Activated T-cell treated with anti-CD3 and anti-CD28 coated beads for 48 hours (primary cell): ENCODE results near the gene EEF2KMT.
A peak's percentile ranks its signal among the peaks of the same experiment; 100 is the strongest.
"Not testable (repeated sequence)": the region's sequence is repeated elsewhere in the genome, so short reads cannot be mapped to it uniquely, and the experiment has no call there.

Source experiments
- DNase-seq: peaks from one replicate; pipeline ENCODE4 v3.0.0-alpha.2; 2020; ENCODE audit warnings: low read depth

The EEF2KMT gene

GRCh38 chr16:5070431-5071186 lies 27.0 kb downstream of the EEF2KMT start:
- DNase-seq: no peak

DNA sequence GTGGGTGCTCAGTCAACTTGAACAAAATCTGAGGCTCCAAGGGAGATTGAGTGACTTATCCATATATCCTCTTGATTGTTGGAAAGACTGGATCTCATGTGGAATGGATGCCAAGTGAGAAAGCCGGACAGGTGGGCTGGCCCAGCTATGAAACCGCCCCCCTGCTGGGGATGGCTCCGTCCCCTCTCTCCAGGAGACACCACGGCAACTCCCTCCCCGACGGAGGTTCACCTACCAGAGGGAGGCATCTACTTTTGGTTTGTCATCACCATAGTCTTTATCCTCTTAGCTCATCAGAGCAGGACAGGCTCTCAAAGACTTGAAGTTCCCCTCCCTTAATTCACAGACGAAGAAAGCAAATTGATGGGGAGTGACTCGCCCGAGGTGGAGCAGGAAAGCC lies 27.7 kb downstream of the EEF2KMT start:
- DNase-seq: no peak

DNA sequence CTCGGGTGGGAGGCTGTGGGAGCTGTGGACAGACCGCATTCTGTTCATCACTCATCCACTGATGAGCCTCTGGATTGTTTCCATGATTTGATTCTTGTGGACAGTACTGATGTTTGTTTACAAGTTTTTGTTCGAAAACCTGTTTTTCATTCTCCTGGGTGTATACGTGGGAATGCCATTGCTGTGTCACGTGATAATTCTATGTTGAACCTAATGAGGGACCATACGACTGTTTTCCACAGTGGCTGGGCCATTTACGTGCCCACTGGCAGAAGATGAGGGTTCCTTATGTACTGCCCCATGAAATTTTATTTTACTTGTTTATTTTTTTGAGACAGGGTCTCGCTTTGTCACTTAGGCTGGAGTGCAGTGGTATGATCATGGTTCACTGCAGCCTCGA lies 28.5 kb downstream of the EEF2KMT start:
- DNase-seq: no peak

GRCh38 chr16:5066511-5066910 lies 31.1 kb downstream of the EEF2KMT start:
- DNase-seq: no peak

DNA sequence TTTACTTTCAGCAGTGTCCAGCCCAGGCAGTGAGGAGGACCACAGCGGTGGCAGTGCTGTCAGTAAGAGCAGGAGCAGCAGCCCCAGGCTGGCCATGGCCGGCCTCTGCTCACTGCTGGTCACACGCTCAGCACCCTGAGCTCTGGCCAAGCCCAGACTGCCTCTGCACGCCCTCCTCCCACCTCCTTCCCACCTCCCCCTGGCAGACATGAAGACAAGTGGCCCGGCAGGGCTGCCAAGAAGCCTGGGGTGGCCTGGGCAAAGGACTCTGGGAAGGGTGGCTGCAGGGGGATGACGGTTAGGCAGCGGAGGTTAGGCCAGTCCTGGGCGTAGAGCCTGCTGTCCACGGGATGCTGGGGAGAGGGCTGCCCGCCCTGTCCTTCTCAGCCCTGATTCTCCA lies 31.8 kb downstream of the EEF2KMT start, which contains the start of gene C16orf89:
Gene C16orf89, minus strand, starts transcription at position 144 of the 400 bp plus-strand sequence. Its CDS starts 48 bp downstream, at position 96.
- no peak for DNase-seq

- DNase-seq: no peak
Observed at GRCh38 chr16:5065326-5065725, 32.3 kb downstream of the EEF2KMT start.

DNA sequence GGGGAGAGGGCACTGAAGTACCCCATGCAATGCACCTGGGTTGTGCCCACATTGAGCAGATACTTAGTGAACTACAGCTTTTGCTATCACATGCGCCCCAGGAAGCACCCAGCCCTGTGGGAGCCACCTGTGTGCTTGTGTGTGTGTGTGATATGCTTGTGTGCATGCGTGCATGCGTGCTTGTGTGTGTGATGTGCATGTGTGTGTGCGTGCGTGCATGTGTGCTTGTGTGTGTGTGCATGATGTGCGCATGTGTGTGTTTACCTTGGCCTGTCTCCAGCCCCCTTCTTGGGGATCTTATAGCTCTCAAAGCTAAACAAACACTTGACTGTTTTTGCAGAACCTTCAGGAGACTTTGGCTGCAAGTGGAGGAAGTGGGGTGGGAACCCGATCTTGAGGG lies 32.7 kb downstream of the EEF2KMT start:
- DNase-seq: no peak

GRCh38 chr16:5062790-5063765 lies 34.5 kb downstream of the EEF2KMT start:
- DNase-seq: no peak

DNA sequence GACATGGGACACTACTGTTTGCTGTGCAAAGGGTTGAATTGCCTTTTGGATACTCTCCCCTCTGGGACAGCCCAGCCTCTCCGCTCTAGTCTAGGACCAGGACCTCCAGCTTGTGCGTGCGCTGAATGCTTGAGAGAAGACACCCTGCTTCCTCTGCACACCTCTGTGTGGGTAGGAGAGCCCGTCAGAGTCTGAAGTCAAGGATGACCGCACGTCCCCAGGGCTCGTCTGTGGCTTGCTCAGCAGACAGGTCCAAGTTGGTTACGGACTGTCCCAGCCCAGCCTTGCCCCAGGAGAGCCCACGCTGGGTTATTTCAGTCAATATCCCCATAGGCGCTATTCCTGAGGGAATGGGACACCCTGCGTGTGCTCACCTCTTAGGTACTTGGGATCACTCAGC lies 35.5 kb downstream of the EEF2KMT start:
- no peak for DNase-seq

DNA sequence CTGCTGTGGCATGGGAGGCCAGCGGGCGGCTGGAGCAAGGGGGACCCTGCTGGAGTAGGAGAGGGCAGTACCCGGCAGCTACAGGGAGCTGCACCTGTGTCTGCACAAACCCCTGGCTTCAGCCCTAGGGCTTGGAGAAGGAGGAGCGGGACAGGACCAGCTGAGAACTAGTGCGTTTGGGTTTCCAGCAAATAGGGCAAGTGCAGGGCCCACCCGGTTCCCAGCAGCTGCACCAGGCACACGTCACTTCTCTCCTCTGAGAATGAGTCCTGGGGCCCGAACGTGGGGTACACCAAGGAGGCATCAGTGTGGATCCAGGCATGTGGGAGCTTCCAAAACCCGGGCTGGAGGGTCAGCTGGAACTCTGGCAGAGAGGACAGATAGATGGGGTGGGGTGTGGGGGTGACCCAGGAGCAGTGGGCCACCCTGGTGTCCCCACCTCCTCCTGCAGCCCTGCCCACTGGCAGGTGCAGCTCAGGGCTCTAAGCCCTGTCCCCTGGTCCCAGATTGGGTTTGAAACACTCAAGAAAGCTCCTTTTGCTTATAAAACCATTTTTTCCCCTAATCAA lies 37.4 kb downstream of the EEF2KMT start:
- no peak for DNase-seq

- no peak for DNase-seq
Observed at GRCh38 chr16:5059386-5060072, 38.1 kb downstream of the EEF2KMT start.

DNA sequence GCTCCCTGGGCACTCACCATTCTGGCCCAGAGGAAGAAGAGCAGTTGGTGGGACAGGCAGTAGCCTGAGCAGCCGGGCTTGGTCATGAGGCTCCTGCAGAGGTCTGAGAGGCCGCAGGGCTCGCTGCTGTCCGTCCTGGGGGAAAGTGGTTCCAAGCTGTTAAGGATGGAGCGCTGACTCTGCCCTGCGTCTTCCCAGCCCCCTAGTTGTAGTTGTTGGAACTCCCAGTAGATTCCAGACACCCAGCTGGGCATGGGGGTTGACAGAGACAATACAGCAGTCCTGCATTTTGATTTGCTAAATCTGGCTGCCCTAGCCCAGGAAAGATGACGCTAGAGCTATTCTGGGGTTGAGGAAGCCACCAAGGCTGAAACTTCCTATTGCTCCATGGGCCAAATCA lies 39.1 kb downstream of the EEF2KMT start:
- DNase-seq: no peak

GRCh38 chr16:5056352-5056751 lies 41.2 kb downstream of the EEF2KMT start:
- DNase-seq: peak; percentile 51

- DNase-seq: no peak
Observed at GRCh38 chr16:5054876-5055865, 42.4 kb downstream of the EEF2KMT start.

DNA sequence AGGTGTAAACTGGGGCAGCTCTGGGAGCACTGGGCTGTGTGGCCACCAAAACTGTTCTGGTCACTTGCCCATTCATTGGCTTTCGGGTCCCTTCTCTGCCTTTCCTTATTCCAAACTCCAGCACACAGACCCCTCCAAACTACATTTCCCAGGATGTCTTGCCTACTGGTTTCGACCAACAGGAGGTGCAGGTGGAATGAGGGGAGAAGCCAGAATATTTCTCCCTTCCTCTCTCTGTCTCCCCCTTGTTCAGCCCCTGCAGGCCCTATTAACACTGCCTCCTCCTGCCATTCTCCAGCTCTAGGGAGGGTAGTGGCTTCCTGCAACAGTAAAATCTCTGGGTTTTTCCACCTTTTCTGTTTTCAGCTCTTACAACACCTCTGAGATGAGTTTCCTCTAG lies 50.7 kb downstream of the EEF2KMT start:
- DNase-seq: no peak

DNA sequence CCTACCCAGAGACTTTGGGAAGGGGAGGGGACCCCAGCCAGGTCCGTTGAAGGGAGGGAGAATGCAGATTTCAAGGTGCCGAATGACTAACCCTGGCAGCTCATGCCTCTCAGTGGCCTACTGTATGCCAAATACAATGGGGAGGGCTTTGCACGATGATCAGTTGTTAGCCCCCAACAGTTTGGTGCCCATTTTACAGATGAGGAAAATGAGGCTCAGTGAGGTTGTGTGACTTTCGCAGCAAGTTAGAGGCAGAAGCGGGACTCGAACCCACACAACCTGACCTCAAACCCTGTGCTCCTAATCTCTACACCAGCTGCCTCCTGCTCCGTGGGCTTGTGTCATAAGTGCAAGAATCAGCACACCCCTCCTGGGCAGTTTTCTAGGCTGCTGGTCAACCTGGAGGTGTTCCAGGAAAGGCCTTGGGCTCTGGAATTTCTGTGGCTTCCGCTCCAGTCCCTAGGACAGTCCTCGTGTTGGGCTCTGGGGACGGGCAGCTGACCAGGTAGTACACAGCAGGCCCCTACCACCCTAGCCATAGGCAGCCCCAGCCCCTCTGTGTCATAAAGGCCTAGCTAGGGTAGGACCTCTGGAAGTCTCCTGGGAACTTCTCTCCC lies 52.0 kb downstream of the EEF2KMT start:
- no peak for DNase-seq

DNA sequence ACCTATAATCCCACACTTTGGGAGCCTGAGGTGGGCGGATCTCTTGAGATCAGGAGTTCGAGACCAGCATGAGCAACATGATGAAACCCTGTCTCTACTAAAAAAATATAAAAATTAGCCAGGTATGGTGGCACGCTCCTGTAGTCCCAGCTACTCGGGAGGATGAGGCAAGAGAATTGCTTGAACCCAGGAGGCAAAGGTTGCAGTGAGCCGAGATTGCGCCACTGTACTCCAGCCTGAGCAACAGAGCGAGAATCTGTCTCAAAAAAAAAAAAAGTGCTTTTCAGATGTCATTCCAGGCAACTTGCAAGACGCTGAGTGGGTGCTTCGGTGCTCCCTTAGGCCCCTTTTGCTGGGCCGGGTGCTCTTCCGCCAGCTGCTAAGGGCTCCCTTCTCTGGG lies 53.0 kb downstream of the EEF2KMT start:
- not testable (repeated sequence) for DNase-seq

DNA sequence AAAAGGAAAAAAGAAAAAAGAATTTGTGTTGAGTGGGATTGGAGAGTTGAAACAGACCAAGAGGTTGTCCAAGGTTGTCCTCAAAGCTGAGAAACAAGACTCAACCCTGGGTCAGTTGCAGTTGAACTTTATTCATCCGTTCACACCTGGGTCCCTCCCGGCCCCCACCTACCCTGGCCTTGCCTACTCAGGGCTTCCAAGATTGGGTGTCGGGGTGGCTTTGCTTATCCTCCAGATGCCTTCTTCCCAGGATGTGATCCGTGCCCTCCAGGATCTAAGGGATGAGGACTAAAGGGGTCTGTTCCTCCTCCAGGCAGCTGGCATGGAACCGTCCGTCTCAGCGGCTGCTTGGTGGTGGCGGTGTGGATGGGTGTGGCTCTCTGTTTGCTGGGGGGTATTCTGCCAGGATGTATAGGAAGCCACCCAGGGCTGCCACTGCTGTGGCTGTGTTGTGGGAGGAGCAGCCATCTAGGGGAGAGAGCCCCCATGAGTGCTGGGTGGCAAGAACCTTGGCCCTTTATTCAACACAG lies 53.5 kb downstream of the EEF2KMT start:
- no peak for DNase-seq

DNA sequence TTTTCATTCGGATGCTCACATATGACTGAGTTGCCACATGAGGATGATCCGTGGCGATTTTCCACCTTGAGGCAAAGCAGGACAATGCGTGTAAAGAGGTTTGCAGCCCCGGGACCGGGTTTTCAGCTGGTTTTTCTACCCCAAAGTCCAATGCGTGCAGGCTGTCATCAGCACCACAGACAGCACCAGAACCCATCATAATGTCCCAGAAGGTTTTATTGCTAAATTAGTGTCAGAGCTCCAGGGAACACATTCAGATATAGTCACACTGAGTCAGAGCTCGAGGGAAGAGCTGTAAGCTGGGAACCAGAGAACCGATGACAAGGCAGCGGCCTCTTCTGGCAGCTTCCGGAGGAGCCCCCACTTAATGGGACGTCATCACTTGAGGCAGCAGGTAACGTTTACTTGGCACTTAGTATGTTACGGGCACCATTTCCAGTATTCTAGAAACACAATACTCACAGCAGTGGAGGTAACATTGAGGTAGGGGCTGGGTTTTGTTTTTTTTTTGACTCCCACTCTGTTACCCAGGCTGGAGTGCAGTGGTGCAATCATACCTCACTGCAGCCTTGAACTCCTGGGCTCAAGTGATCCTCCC lies 54.9 kb downstream of the EEF2KMT start:
- no peak for DNase-seq
